GM12878 (cell line): ENCODE data around the gene IMP3. TPM values are rescaled to one million over a fixed set of nuclear protein-coding genes. Genes with fewer than 3 reads are reported as not detected.

Experiments used
- ATAC-seq: fragments of 200-7000 bp; cut with Tn5 transposase; 3 replicates; pipeline ENCODE4 v1.9.1; 2020; ENCODE audit warnings: mild to moderate bottlenecking, moderate library complexity
- BruUV-seq: library from RNA; stranded (reverse); fragments of 400-500 nt; replicated peaks from 2 replicates; lab custom pipeline; 2021; lab: Mats Ljungman, UMichigan
- CTCF ChIA-PET: fragments of 300-600 bp; sonication (Branson Sonifier 250); formaldehyde crosslinking; extraction: SDS; loops from one replicate; lab custom pipeline; 2021; ENCODE audit warnings: inconsistent platforms; lab: Yijun Ruan, JAX
- POLR2A ChIA-PET: fragments of 350-600 bp; formaldehyde crosslinking; extraction: SDS; loops from one replicate; lab custom pipeline; 2021; ENCODE audit warnings: inconsistent platforms; lab: Charles Lee
- RAD21 ChIA-PET: fragments of 300-600 bp; sonication (Branson Sonifier 250); formaldehyde crosslinking; loops from one replicate; lab custom pipeline; 2023; ENCODE audit warnings: antibody characterized with exemption; ENCODE audit not compliant: unreplicated experiment; lab: Charles Lee
- SMC1A ChIA-PET: fragments of 300-600 bp; sonication (Branson Sonifier 250); formaldehyde crosslinking; loops from one replicate; lab custom pipeline; 2023; ENCODE audit not compliant: unreplicated experiment, uncharacterized antibody; lab: Charles Lee
- DNase-seq: peaks from one replicate; pipeline ENCODE4 v3.0.0-alpha.2; 2011; ENCODE audit warnings: low read depth, low spot score
- FAIRE-seq: peaks from 3 replicates; lab custom pipeline; 2011; peaks lifted over from hg19 to GRCh38; lab: Jason Lieb, UNC
- H2AFZ ChIP-seq: 2 replicates; pipeline ENCODE4 v1.6.0; 2011; ENCODE audit warnings: low read depth, low read length, control low read depth; ENCODE audit not compliant: control insufficient read depth
- H3K27ac ChIP-seq: 2 replicates; pipeline ENCODE4 v1.5.1; 2011; ENCODE audit warnings: control low read depth; ENCODE audit not compliant: control insufficient read depth, insufficient read depth
- H3K27me3 ChIP-seq, 2 experiments: replicated peaks in 1 of 2; 2 replicates each; pipeline versions ENCODE4 v1.6.0 to v1.6.1; 2011; ENCODE audit warnings: low read length in 1 of 2; ENCODE audit not compliant: control insufficient read depth in 2 of 2, insufficient read depth in 2 of 2
- H3K36me3 ChIP-seq, 2 experiments: 2 replicates each; pipeline ENCODE4 v1.5.1; 2011; ENCODE audit warnings: low read length in 1 of 2; ENCODE audit not compliant: control insufficient read depth in 2 of 2, insufficient read depth in 2 of 2
- H3K4me1 ChIP-seq: 2 replicates; pipeline ENCODE4 v1.6.1; 2011; ENCODE audit warnings: mild to moderate bottlenecking, low read length, moderate library complexity, mixed read lengths; ENCODE audit not compliant: control insufficient read depth, insufficient read depth
- H3K4me2 ChIP-seq: 2 replicates; pipeline ENCODE4 v1.6.0; 2011; ENCODE audit warnings: control low read depth; ENCODE audit not compliant: control insufficient read depth, insufficient read depth
- H3K4me3 ChIP-seq: fragments of 200-600 bp; sonication (generic); 2 replicates; pipeline ENCODE4 v1.5.1; 2016
- H3K79me2 ChIP-seq: 2 replicates; pipeline ENCODE4 v1.6.0; 2011; ENCODE audit warnings: low read length; ENCODE audit not compliant: control insufficient read depth, insufficient read depth
- H3K9ac ChIP-seq: 2 replicates; pipeline ENCODE4 v1.8.0; 2011; ENCODE audit warnings: low read length, control low read depth, mixed read lengths; ENCODE audit not compliant: control insufficient read depth, insufficient read depth
- H3K9me3 ChIP-seq: replicated peaks from 3 replicates; pipeline ENCODE4 v1.5.1; 2011; ENCODE audit warnings: mild to moderate bottlenecking, low read length; ENCODE audit not compliant: control insufficient read depth, insufficient read depth
- H4K20me1 ChIP-seq: 2 replicates; pipeline ENCODE4 v1.6.0; 2011; ENCODE audit not compliant: control insufficient read depth, insufficient read depth
- FOXK2 ChIP-seq: fragments of 450-650 bp; IDR thresholded peaks from 2 replicates; pipeline ENCODE4 v1.6.1; 2017; ENCODE audit warnings: mild to moderate bottlenecking, moderate library complexity
- HCFC1 ChIP-seq: fragments of 150-350 bp; IDR thresholded peaks from 2 replicates; pipeline ENCODE4 v1.6.1; 2014; ENCODE audit warnings: low read length
- IKZF2 ChIP-seq, 2 experiments: fragments of 450-650 bp; IDR thresholded peaks; 2 replicates each; pipeline ENCODE4 v1.6.1; 2017; ENCODE audit warnings: mild to moderate bottlenecking in 2 of 2, moderate library complexity in 2 of 2
- KAT2A ChIP-seq: conservative IDR thresholded peaks from 2 replicates; pipeline ENCODE4 v1.6.1; 2011; ENCODE audit warnings: low read depth, low read length; ENCODE audit not compliant: control insufficient read depth
- MEF2A ChIP-seq: IDR thresholded peaks from 2 replicates; pipeline ENCODE4 v1.6.1; 2011; ENCODE audit warnings: low read depth, mild to moderate bottlenecking, low read length, moderate library complexity; ENCODE audit not compliant: insufficient read depth
- MEF2B ChIP-seq: fragments of 450-650 bp; IDR thresholded peaks from 2 replicates; pipeline ENCODE4 v1.6.1; 2018; ENCODE audit warnings: mild to moderate bottlenecking, moderate library complexity; ENCODE audit not compliant: partially characterized antibody, poor library complexity, severe bottlenecking
- MYC ChIP-seq: IDR thresholded peaks from 2 replicates; pipeline ENCODE4 v1.6.1; 2011; ENCODE audit warnings: mild to moderate bottlenecking, low read length, moderate library complexity, inconsistent platforms; ENCODE audit not compliant: insufficient read depth, insufficient replicate concordance, insufficient read length, severe bottlenecking
- POLR2AphosphoS2 ChIP-seq: IDR thresholded peaks from 2 replicates; pipeline ENCODE4 v1.6.1; 2011; ENCODE audit warnings: low read depth, mild to moderate bottlenecking, low read length, improper control_type of control experiment, moderate library complexity
- POU2F2 ChIP-seq: IDR thresholded peaks from 3 replicates; pipeline ENCODE4 v1.6.1; 2011; ENCODE audit warnings: low read depth, mild to moderate bottlenecking, low read length, borderline replicate concordance
- RB1 ChIP-seq: fragments of 450-650 bp; formaldehyde crosslinking; IDR thresholded peaks from 2 replicates; pipeline ENCODE4 v1.6.1; 2017; ENCODE audit warnings: mild to moderate bottlenecking, borderline replicate concordance
- RBBP5 ChIP-seq: fragments of 200-600 bp; sonication (generic); conservative IDR thresholded peaks from 2 replicates; pipeline ENCODE4 v1.6.1; 2016
- SMC3 ChIP-seq: IDR thresholded peaks from 2 replicates; pipeline ENCODE4 v1.6.1; 2011; ENCODE audit warnings: low read length, improper control_type of control experiment, borderline replicate concordance
- SP1 ChIP-seq: IDR thresholded peaks from one replicate; pipeline ENCODE4 v1.6.1; 2011; ENCODE audit warnings: low read depth, low read length
- SREBF1 ChIP-seq: IDR thresholded peaks from 2 replicates; pipeline ENCODE4 v1.6.1; 2012; ENCODE audit warnings: mild to moderate bottlenecking, low read length
- STAT1 ChIP-seq: fragments of 450-650 bp; conservative IDR thresholded peaks from 2 replicates; pipeline ENCODE4 v1.6.1; 2014; ENCODE audit warnings: antibody characterized with exemption, mild to moderate bottlenecking
- TCF12 ChIP-seq: IDR thresholded peaks from 2 replicates; pipeline ENCODE4 v1.6.1; 2011; ENCODE audit warnings: low read depth, mild to moderate bottlenecking, low read length
- USF1 ChIP-seq: IDR thresholded peaks from 2 replicates; pipeline ENCODE4 v1.6.1; 2011; ENCODE audit warnings: borderline replicate concordance, low read depth, mild to moderate bottlenecking, moderate library complexity, mixed read lengths, low read length; ENCODE audit not compliant: insufficient read depth; ENCODE audit errors: extremely low read length
- ZNF24 ChIP-seq: fragments of 450-650 bp; IDR thresholded peaks from 2 replicates; pipeline ENCODE4 v1.6.1; 2017; ENCODE audit warnings: antibody characterized with exemption, mild to moderate bottlenecking
- WGBS: methylation state at CpG from one replicate; pipeline ENCODE4 v1.1.6; 2016; ENCODE audit warnings: low lambda C conversion rate; ENCODE audit not compliant: insufficient replicate concordance, insufficient coverage; ENCODE audit errors: missing lambda C conversion rate; 5-methylcytosine and 5-hydroxymethylcytosine counted together
- in situ Hi-C: fragments of 300-500 bp; cut with MboI; formaldehyde crosslinking; loops from 9 replicates; pipeline ENCODE4 v1.14.3; 2018; ENCODE audit warnings: mixed read lengths
- intact Hi-C: fragments of 100-400 bp; cut with micrococcal nuclease; formaldehyde crosslinking; loops from one replicate; pipeline ENCODE4 v1.14.2; 2022; ENCODE audit not compliant: unreplicated experiment
- polyA plus RNA-seq, 11 experiments: library from polyadenylated mRNA; depleted of rRNA in 4 of 11; unstranded in 6 of 11; stranded (reverse) in 5 of 11; fragments of >200 nt; fragmentation: Nextera tagmentation in 4 of 11; fragmentation: Illumina TruSeq in 1 of 11; extraction: Ambion mirVana in 4 of 11; extraction: Trizol in 1 of 11; gene quantifications; 1 replicate in 1 of 11; 2 replicates in 10 of 11; pipeline versions ENCODE4 v1.2.1 to v1.2.3, GENCODE V29; 2011 to 2016; ENCODE audit warnings: inconsistent platforms in 2 of 11, missing spikeins in 2 of 11, low read depth in 1 of 11
- total RNA-seq, 4 experiments: library from RNA; depleted of rRNA in 3 of 4; stranded (reverse); fragments of >200 nt in 3 of 4; fragmentation: Illumina TruSeq in 1 of 4; extraction: Trizol in 1 of 4; gene quantifications; 2 replicates each; pipeline versions ENCODE4 v1.2.1 to v1.2.3, GENCODE V29; 2013 to 2021
- TF ChIP-seq, protein P1 (sequence below): fragments of 450-650 bp; IDR thresholded peaks from 2 replicates; pipeline ENCODE4 v1.6.1; 2017; ENCODE audit warnings: mild to moderate bottlenecking, moderate library complexity
- TF ChIP-seq, protein P2 (sequence below): IDR thresholded peaks from 2 replicates; pipeline ENCODE4 v1.6.1; 2012; ENCODE audit warnings: low read depth, low read length, improper control_type of control experiment

Gene IMP3
- total and polyA plus RNA-seq, 10 of the 15 experiments (the other 5 are each of a cell fraction or from before 2014, with no cell fraction given), result 13.3 to 208 (median 85.2) TPM

DNA sequence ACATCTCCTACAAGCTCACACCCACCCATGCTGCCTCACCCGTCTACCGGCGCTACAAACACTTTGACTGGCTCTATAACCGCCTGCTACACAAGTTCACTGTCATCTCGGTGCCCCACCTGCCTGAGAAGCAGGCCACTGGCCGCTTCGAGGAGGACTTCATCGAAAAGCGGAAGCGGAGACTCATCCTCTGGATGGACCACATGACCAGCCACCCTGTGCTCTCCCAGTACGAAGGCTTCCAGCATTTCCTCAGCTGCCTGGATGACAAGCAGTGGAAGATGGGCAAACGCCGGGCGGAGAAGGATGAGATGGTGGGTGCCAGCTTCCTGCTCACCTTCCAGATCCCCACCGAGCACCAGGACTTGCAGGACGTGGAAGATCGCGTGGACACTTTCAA is 9.8 kb upstream of the IMP3 start:
- ChIA-PET RAD21 (interaction anchor here (1.4 to 2.3 kb wide), 2 partner anchors 10 to 24 kb away, joined by 4 to 5 read pairs; partner anchors contain the start of genes IMP3 and SNUPN), SMC1A (no interaction called here), CTCF (interaction anchor here (0.7 to 2.8 kb wide), 2 partner anchors 10 to 152 kb away, joined by 5 to 20 read pairs; partner anchors contain the start of gene IMP3), POLR2A (no interaction called here)
- Histone ChIP-seq H3K4me3 (no peak overlapping the region), H2AFZ (no peak overlapping the region), H3K79me2 (no peaks in the 10 kb centered on the region), H3K27me3 (peaks cover 0 to 2% of the 10 kb centered on the region in 2 experiments; a peak in 2 of 4 replicates), H3K27ac (no peak overlapping the region), H3K4me1 (0 out of 2 replicates have a peak, but pooled peaks cover 2% of the 10 kb centered on the region), H3K4me2 (no peak overlapping the region), H3K9ac (no peak overlapping the region), H3K36me3 (no peaks in the 10 kb centered on the region), H3K9me3 (no peaks in the 10 kb centered on the region), H4K20me1 (no peaks in the 10 kb centered on the region)
- in situ Hi-C loops, result loop anchor here (25.0 kb wide), 1 partner anchor 638 kb away; the partner anchor contains the start of gene PPCDC
- 71% methylated on average over 18 of the region's 18 CpGs for WGBS
- DNase-seq (no peak), FAIRE-seq (no peak), ATAC-seq (no peak)
- TSS peak; percentile 40 for BruUV-seq
- TF ChIP-seq HCFC1, result no peak
- no peak for TF ChIP-seq IKZF2 (IDR thresholded peaks at IDR 0.05)
- TF ChIP-seq FOXK2, result no peak
- no peak for TF ChIP-seq POU2F2
- TF ChIP-seq MEF2A, result no peak
- TF ChIP-seq RB1, result no peak
- TF ChIP-seq STAT1, result no peak
- TF ChIP-seq KAT2A, result no peak
- no peak for TF ChIP-seq MYC
- TF ChIP-seq ZNF24, result no peak
- TF ChIP-seq, protein P1, sequence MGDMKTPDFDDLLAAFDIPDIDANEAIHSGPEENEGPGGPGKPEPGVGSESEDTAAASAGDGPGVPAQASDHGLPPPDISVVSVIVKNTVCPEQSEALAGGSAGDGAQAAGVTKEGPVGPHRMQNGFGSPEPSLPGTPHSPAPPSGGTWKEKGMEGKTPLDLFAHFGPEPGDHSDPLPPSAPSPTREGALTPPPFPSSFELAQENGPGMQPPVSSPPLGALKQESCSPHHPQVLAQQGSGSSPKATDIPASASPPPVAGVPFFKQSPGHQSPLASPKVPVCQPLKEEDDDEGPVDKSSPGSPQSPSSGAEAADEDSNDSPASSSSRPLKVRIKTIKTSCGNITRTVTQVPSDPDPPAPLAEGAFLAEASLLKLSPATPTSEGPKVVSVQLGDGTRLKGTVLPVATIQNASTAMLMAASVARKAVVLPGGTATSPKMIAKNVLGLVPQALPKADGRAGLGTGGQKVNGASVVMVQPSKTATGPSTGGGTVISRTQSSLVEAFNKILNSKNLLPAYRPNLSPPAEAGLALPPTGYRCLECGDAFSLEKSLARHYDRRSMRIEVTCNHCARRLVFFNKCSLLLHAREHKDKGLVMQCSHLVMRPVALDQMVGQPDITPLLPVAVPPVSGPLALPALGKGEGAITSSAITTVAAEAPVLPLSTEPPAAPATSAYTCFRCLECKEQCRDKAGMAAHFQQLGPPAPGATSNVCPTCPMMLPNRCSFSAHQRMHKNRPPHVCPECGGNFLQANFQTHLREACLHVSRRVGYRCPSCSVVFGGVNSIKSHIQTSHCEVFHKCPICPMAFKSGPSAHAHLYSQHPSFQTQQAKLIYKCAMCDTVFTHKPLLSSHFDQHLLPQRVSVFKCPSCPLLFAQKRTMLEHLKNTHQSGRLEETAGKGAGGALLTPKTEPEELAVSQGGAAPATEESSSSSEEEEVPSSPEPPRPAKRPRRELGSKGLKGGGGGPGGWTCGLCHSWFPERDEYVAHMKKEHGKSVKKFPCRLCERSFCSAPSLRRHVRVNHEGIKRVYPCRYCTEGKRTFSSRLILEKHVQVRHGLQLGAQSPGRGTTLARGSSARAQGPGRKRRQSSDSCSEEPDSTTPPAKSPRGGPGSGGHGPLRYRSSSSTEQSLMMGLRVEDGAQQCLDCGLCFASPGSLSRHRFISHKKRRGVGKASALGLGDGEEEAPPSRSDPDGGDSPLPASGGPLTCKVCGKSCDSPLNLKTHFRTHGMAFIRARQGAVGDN, result no peak
- no peak for TF ChIP-seq SREBF1
- TF ChIP-seq, protein P2, sequence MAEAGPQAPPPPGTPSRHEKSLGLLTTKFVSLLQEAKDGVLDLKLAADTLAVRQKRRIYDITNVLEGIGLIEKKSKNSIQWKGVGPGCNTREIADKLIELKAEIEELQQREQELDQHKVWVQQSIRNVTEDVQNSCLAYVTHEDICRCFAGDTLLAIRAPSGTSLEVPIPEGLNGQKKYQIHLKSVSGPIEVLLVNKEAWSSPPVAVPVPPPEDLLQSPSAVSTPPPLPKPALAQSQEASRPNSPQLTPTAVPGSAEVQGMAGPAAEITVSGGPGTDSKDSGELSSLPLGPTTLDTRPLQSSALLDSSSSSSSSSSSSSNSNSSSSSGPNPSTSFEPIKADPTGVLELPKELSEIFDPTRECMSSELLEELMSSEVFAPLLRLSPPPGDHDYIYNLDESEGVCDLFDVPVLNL, result no peak
- TF ChIP-seq MEF2B, result no peak
- no peak for TF ChIP-seq TCF12
- TF ChIP-seq USF1, result no peak
- no peak for TF ChIP-seq RBBP5
- no peak for TF ChIP-seq SP1
- no peak for TF ChIP-seq SMC3
- TF ChIP-seq POLR2AphosphoS2, result no peak
- intact Hi-C loops, result loop anchor here (10.0 kb wide), 1 partner anchor 715 kb away; the partner anchor contains the start of gene COX5A
